ENCODE measurements around the gene TTC27. TPM values are rescaled to one million over a fixed set of nuclear protein-coding genes. Genes with fewer than 3 reads are reported as not detected.

TTC27 gene
- total RNA-seq, 6 donors from 2014 or later: 9.4 to 24.0 (median 12.3) TPM

DNA sequence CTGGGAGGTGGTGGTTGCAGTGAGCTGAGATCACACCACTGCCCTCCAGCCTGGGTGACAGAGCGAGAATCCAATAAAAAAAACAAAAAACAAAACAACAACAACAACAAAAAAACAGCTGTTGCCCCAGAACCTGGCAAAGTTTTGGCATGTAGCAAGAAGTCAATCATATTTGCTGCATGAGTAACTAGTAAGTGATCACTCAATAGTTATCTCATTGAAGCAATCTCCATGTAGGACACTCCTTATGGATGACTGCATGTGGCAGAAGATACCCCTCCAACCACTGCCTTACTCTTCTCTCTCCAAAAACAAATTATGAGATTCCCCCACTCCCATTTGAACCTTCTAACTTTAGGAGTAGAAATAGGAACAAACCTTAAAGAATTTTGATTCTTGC, 113.7 kb downstream of the TTC27 start:
- DNase-seq: no peak
- H3K9me3 ChIP-seq: no peaks in the 10 kb centered on the region
- TF ChIP-seq POLR2A (IDR thresholded peaks at IDR 0.05) (no peak), EP300 (IDR thresholded peaks at IDR 0.05) (no peak), POLR2AphosphoS5 (IDR thresholded peaks at IDR 0.05) (no peak)
- TF ChIP-seq, protein P1, sequence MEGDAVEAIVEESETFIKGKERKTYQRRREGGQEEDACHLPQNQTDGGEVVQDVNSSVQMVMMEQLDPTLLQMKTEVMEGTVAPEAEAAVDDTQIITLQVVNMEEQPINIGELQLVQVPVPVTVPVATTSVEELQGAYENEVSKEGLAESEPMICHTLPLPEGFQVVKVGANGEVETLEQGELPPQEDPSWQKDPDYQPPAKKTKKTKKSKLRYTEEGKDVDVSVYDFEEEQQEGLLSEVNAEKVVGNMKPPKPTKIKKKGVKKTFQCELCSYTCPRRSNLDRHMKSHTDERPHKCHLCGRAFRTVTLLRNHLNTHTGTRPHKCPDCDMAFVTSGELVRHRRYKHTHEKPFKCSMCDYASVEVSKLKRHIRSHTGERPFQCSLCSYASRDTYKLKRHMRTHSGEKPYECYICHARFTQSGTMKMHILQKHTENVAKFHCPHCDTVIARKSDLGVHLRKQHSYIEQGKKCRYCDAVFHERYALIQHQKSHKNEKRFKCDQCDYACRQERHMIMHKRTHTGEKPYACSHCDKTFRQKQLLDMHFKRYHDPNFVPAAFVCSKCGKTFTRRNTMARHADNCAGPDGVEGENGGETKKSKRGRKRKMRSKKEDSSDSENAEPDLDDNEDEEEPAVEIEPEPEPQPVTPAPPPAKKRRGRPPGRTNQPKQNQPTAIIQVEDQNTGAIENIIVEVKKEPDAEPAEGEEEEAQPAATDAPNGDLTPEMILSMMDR (IDR thresholded peaks at IDR 0.05): no peak
- no peaks in the 10 kb centered on the region for H3K27me3 ChIP-seq
- H3K4me3 ChIP-seq: no peak overlapping the region
- peaks cover 0 to 17% (median 4%) of the 10 kb centered on the region in 4 donors for H3K36me3 ChIP-seq
- no peaks in the 10 kb centered on the region for H3K4me1 ChIP-seq
- WGBS, 2 donors: 92 to 100% methylated on average over 1 of the region's 1 CpG
- no peak overlapping the region for H3K27ac ChIP-seq
- ATAC-seq (ENCODE audit: low FRiP score in 2 of 2): no peak

DNA sequence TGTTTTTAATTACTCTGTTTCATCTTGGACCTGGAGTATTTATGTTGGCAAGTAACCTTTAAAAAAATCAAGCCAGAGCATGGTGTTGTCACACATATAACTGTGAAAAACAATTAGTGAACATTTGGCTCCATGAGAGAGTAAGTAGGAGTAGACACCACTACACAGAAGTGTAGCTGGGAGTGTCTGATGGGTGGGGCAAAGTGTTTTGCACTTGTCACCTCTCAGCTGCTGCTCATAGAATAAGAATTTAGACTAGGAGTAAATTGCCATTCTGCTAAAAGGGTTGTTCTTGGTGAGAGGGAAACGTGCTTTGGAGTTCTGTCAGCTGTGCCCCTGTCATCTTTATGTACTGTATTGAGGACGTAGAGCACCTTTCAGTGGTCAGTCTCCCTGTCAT, 114.5 kb downstream of the TTC27 start:
- no peak overlapping the region for H3K27ac ChIP-seq
- H3K4me3 ChIP-seq: no peak overlapping the region
- no peaks in the 10 kb centered on the region for H3K4me1 ChIP-seq
- peak in 1 of 2 donors; percentile 24 for DNase-seq
- ATAC-seq (ENCODE audit: low FRiP score in 2 of 2): no peak
- H3K9me3 ChIP-seq: no peaks in the 10 kb centered on the region
- peaks cover 0 to 12% (median 2%) of the 10 kb centered on the region in 4 donors for H3K36me3 ChIP-seq
- TF ChIP-seq POLR2AphosphoS5 (IDR thresholded peaks at IDR 0.05): no peak
- no peak for TF ChIP-seq EP300 (IDR thresholded peaks at IDR 0.05)
- TF ChIP-seq, protein P1 (IDR thresholded peaks at IDR 0.05): no peak
- no peak for TF ChIP-seq POLR2A (IDR thresholded peaks at IDR 0.05)
- H3K27me3 ChIP-seq: no peaks in the 10 kb centered on the region
- 64 to 74% methylated on average over 2 of the region's 2 CpGs for WGBS, 2 donors

DNA sequence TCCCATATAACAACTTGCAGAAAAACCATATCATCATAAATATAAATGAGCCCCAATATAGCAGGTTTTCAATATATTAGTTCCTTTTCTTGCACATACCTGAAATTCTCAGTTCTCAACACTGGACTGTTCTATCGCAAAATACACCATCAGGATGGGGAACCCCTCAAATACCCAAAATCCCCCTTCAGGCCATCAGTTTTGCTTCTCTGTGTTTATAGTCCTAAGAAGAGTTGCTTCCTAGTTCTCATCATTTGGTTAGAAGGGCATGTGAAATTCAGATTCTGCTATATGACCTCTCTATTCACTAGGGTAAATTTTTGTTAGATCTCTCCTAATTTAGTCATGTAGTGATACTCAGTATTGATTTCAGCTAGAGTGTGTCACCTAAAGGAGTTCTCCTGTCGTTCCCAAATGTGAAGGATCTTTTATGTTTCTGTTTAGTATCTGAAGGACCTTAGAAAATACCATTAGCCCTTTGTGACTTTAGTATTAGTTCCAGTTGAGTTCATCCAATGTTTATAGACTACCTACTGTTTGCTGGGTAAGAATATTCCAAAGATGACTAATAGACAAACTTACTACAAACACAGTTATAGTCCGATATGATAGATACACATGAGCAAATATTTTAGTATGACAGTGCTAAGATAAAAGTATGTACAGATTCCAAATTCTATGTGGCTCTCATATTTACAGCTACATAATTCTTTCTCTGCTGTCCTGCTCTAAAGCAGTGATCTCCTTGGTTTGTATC, 115.8 kb downstream of the TTC27 start:
- Histone ChIP-seq H3K27me3 (no peaks in the 10 kb centered on the region), H3K9me3 (no peaks in the 10 kb centered on the region), H3K4me3 (no peak overlapping the region), H3K27ac (no peak overlapping the region), H3K36me3 (peaks cover 0 to 4% (median 2%) of the 10 kb centered on the region in 4 donors), H3K4me1 (no peaks in the 10 kb centered on the region)
- ATAC-seq (ENCODE audit: low FRiP score in 2 of 2) (no peak), DNase-seq (no peak)
- 98% methylated on average over 3 of the region's 3 CpGs for WGBS, 2 donors
- TF ChIP-seq, protein P1 (IDR thresholded peaks at IDR 0.05): no peak
- TF ChIP-seq EP300 (IDR thresholded peaks at IDR 0.05): no peak
- no peak for TF ChIP-seq POLR2AphosphoS5 (IDR thresholded peaks at IDR 0.05)
- no peak for TF ChIP-seq POLR2A (IDR thresholded peaks at IDR 0.05)

DNA sequence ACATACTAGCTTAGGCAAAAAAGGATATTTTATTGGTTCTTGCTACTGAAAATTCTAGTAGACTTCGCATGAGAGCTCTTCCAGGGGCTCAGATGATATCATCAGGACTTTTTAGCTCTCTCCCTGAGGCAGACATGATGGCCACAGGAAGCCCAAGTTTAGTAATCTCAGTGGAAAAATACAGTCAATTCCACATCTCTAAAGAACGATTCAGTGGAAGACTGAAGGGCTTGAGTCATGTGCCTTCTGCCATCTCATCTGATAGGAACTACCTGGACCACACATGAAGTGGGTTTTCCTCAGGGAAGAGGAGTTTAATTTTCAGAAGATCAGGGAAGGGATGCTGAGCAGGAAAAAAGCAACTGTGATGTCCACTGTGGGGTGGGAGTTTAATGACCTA, 117.3 kb downstream of the TTC27 start:
- Histone ChIP-seq H3K4me3 (no peak overlapping the region), H3K27me3 (no peaks in the 10 kb centered on the region), H3K27ac (no peak overlapping the region), H3K9me3 (no peaks in the 10 kb centered on the region), H3K4me1 (no peaks in the 10 kb centered on the region), H3K36me3 (peaks cover 0 to 4% (median 2%) of the 10 kb centered on the region in 4 donors)
- TF ChIP-seq POLR2A (IDR thresholded peaks at IDR 0.05) (no peak), EP300 (IDR thresholded peaks at IDR 0.05) (no peak), POLR2AphosphoS5 (IDR thresholded peaks at IDR 0.05) (no peak)
- TF ChIP-seq, protein P1 (IDR thresholded peaks at IDR 0.05): no peak
- DNase-seq (no peak), ATAC-seq (ENCODE audit: low FRiP score in 2 of 2) (no peak)
- 85 to 89% methylated on average over 2 of the region's 2 CpGs for WGBS, 2 donors

DNA sequence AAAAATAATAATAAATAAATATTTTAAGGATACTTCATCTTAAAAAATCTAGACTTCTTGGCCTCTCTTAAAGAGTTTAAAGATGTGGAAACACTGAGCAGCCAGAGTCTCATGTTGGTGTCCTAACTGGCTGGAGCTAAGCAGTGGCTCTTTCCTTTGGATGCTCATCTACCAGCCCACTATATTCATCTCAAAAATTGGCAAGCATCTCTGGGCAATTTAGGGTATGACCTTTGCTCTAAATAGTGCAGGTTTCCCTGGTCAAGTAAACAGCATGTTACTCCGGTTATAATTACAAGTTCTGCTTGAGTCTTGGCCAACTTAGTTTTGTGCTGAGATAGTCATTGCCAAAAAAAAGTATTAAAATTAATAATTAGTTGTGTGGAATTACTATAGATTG, 117.8 kb downstream of the TTC27 start:
- Histone ChIP-seq H3K9me3 (no peaks in the 10 kb centered on the region), H3K27me3 (no peaks in the 10 kb centered on the region), H3K4me1 (no peaks in the 10 kb centered on the region), H3K4me3 (no peak overlapping the region), H3K27ac (no peak overlapping the region), H3K36me3 (peaks cover 0 to 4% (median 2%) of the 10 kb centered on the region in 4 donors)
- WGBS, 2 donors: 72 to 87% methylated on average over 1 of the region's 1 CpG
- ATAC-seq (ENCODE audit: low FRiP score in 2 of 2) (no peak), DNase-seq (no peak)
- TF ChIP-seq, protein P1 (IDR thresholded peaks at IDR 0.05): no peak
- TF ChIP-seq POLR2A (IDR thresholded peaks at IDR 0.05) (no peak), EP300 (IDR thresholded peaks at IDR 0.05) (no peak), POLR2AphosphoS5 (IDR thresholded peaks at IDR 0.05) (no peak)
